Measurements from ENCODE around the gene PTPRN2.

GRCh38 chr7:158588085-158588877, 658 bp upstream of the PTPRN2 start:
- TF ChIP-seq SRF (IDR thresholded peaks at IDR 0.05; ENCODE audit: low read depth), result no peak
- no peak for TF ChIP-seq POLR2A (IDR thresholded peaks at IDR 0.05; ENCODE audit: borderline replicate concordance, extremely low read depth, insufficient read depth, insufficient read length)
- no peak for TF ChIP-seq MAX (IDR thresholded peaks at IDR 0.05)
- no peak for TF ChIP-seq CTCF (IDR thresholded peaks at IDR 0.05 in 2 of 3, conservative IDR thresholded peaks at IDR 0.05 in 1 of 3; ENCODE audit: borderline replicate concordance in 1 of 3, insufficient read depth in 1 of 3, low read depth in 2 of 3, low read length in 2 of 3)
- TF ChIP-seq POLR2AphosphoS5 (IDR thresholded peaks at IDR 0.05; ENCODE audit: low read depth, low read length), result no peak
- TF ChIP-seq EZH2phosphoT487 (IDR thresholded peaks at IDR 0.05; ENCODE audit: borderline replicate concordance), result no peak
- no peak for TF ChIP-seq SP1 (IDR thresholded peaks at IDR 0.05; ENCODE audit: low read depth)
